Measurements from ENCODE around the gene SOX10. TPM values are rescaled to one million over a fixed set of nuclear protein-coding genes. Genes with fewer than 3 reads are reported as not detected.
"Not testable (repeated sequence)": the region's sequence is repeated elsewhere in the genome, so short reads cannot be mapped to it uniquely, and the experiment has no call there.

SOX10 gene
- total RNA-seq, 1 donor from 2014 or later = 5.1 TPM

DNA sequence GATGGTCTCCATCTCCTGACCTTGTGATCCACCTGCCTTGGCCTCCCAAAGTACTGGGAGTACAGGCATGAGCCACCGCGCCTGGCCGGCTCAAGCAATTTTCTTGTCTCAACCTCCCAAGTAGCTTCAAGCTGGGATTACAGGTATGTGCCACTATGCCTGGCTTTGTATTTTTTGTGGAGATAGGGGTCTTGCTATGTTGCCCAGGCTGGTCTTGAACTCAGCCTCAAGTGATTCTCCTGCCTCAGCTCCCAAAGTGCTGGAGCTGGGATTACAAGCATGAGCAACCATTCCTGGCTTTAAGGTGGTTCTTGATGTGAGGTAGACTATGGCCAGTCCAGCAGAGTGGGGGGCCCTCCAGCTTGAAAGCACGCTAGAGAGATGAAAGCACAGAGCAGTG is 23.3 kb downstream of the SOX10 start:
- no peak for DNase-seq (ENCODE audit: low spot score)

DNA sequence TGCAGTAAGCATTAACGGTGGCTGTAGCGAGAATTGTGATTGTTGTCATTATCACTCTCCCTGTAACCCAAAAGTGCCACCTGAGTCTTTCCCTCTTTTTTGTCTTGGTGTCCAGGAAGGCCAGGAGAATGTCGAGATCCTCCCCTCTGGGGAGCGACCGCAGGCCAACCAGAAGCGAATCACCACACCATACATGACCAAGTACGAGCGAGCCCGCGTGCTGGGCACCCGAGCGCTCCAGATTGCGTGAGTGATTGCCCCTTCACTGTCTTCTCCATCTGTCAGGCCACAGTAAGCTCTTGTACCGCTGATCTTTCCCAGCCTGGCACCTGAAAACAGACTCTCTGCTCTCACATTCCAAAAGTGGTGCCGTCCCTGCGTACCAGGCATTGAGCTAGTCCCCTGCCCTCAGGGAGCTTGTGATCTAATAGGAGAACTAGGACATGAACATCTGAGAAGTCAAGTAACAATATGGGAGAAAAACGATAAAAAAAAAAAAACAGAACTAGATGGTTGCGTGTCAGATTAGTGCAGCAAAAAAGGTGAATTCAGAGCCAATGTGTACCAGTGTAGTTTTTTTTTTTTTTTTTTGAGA is 25.0 kb downstream of the SOX10 start:
- no peak for DNase-seq (ENCODE audit: low spot score)

DNA sequence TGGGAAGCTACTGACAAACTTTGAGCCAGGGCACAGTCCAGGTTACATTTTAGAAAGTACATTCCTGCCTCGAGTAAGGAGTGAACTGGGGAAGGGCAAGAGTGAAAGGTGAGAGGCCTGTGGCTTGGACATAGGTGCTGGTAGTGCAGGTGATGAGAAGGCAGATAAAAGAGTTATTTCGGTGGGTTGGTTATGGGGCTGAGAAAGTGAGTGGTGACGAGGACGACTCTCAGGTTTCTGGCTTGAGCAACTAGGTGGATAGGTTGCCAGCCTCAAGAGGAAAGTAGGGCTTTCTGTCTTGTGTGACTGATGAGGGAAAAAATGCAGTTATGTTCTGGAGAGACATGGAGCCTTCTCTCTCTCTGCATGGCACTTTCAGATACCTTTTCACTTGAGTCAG is 27.1 kb downstream of the SOX10 start:
- DNase-seq (ENCODE audit: low spot score) = no peak

DNA sequence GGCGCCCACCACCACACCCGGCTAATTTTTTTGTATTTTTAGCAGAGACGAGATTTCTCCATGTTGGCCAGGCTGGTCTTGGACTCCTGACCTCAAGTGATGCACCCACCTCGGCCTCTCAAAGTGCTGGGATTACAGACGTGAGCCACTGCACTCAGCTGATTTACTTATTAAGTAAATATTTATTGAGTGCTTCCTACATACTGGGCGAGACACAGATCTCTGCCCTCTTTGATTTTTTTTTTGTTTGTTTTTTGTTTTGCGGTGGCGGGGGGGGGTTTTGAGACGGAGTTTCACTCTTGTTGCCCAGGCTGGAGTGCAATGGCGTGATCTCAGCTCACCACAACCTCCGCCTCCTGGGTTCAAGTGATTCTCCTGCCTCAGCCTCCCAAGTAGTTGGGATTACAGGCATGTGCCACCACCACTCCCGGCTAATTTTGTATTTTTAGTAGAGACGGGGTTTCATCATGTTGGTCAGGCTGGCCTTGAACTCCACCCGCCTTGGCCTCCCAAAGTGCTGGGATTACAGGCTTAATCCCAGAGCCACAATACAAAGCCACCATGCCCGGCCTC is 28.4 kb downstream of the SOX10 start:
- not testable (repeated sequence) for DNase-seq (ENCODE audit: low spot score)

DNA sequence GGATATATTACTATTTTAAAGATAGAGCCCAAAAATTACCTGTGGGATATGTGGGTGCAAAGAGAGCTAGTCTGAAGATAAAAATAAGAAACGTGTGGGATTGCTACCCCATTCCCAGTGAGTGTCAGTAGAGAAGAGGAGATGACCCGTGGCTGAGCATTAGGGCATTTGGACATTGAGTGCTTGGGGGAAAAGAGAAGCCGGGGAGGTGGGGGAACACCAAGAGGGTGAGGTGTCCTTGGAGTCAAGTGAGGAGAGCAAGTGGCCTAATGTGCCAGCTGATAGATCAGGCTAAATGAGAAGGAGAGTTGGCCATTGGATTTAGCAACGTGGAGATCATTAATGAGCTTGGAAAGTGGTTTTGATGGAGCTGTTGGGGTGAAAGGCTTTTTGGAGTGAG is 29.7 kb downstream of the SOX10 start:
- no peak for DNase-seq (ENCODE audit: low spot score)

DNA sequence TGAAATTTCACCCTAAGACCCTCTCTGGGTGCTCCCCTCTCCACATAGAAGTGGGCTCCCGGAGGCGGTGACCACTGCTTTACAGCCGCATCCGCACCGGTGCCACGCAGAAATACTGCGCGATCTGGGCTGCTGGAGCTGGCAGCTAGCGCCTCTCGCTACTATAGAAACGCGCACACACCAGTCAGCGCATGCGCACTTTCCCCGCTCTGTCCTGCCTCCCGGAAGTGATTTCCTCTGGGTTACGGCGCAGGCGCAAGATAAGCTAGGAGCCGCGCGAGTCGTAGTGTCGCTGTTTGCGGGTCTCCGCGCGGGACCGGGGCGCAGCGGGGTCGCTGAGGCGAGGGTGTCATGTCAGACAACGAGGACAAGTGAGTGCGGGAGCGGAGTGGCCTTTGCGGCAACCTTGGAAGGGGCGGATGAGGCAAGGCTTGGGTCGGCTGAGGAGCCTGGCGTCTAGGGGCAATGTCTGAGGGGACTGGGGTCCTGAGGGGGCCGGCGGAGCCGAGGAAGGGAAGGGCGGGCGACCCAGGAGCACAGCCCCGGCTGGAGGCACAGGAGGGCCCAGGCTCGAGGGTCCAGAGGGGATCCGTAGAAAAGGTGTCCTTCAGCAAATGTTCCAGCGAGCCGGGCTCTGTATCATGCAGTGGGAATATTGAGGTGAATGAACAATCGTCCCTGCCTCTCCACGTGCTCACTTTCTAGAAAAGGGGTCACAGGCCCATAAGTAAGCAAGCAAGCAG is 30.7 kb downstream of the SOX10 start, which contains the start of the genes C22orf23 and POLR2F:
Gene C22orf23 (minus strand): TSS at position 165 of the 743 bp plus-strand sequence. CDS start 452 bp downstream, outside the sequence.
Gene POLR2F (plus strand): TSS at position 263 of the 743 bp plus-strand sequence. CDS start 89 bp downstream, at position 352.
- peak; percentile 97 for DNase-seq (ENCODE audit: low spot score)

DNA sequence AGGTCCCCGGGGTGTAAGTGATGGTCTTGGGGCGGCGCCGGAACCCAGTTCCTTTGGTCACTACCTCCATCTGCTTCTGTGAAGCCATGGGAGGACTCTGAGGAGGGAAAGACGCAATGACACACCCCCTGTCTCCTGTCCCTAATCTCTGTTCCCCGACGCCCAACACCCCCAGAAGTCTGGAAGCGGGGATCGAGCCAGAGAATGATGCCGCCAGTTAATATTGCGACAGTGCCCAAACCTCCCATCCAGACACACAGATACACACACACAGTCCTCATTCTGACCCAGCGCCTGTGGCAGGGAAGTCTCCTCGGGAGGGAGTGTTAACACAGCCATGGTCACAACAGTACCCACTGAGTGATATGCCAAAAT is 31.3 kb downstream of the SOX10 start:
- no peak for DNase-seq (ENCODE audit: low spot score)

DNA sequence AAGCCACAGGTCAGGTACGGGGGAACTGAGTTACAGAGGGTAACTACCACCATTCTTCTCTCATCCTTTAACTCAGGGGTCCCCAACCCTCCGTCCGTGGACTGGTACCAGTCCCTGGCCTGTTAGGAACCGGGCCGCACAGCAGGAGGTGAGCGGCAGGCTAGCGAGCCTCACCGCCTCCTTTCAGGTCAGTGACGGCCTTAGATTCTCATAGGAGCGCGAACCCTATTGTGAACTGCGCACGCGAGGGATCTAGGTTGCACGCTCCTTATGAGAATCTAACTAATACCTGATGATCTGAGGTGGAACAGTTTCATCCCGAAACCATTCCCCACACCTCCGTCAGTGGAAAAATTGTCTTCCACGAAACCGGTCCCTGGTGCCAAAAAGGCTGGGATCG is 31.7 kb downstream of the SOX10 start:
- not testable (repeated sequence) for DNase-seq (ENCODE audit: low spot score)

DNA sequence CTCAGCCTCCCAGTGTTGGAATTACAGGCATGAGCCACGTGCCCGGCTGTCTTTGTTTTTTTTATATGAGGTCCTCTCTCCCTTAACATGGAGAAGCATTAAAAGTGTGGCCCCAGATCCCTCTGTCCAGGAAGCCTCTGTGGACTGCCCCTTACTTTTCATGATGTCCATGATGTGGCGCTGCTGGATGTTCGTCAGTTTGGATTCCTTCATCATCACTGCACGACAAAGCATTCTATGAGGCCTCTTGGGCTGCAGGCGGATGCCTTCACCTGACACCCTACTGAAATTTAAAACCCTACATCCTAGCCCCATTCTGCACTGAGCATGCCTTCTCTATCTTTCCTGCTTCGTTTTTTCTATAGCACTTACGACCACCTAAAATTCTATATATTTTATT is 33.0 kb downstream of the SOX10 start:
- DNase-seq (ENCODE audit: low spot score) = no peak

DNA sequence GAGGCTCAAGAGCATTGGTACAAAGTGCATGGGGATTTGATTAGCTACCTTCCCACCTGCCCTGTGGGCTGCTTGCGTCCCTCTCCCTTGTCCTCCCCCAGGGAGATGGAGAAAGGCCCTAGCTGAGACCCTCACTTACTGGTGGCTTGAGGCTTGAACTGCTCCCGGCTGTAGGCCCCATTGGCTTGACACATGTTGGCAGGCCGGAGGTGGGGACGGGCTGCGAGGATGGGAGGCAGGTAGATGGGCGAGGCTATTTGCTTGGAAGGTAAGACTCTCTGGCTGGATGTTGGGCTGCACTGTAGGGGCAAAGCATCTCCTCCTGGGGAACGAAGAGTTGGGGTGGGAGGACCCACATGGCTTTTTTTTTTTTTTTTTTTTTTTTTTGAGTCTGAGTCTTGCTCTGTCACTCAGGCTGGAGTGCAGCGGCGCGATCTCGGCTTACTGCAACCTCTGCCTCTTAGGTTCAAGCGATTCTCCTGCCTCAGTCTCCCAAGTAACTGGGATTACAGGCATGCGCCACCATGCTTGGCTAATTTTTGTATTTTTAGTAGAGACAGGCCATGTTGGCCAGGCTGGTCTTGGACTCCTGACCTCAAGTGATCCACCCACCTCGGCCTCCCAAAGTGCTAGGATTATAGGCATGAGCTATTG is 37.1 kb downstream of the SOX10 start:
- DNase-seq (ENCODE audit: low spot score) = not testable (repeated sequence)

DNA sequence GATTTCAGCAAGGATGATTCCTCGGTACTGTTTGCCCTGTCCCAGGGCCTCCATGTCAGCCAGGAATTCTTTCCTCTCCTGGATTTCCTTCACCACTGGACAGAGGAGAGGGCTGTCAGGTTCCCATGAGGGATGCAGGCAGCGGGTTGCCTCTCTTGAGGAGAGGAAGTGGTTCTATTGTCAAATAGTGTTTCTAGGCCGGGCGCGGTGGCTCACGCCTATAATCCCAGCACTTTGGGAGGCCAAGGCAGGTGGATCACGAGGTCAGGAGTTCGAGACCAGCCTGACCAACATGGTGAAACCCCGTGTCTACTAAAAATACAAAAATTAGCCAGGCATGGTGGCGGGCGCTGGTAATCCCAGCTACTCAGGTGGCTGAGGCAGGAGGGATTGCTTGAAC is 39.9 kb downstream of the SOX10 start:
- not testable (repeated sequence) for DNase-seq (ENCODE audit: low spot score)

DNA sequence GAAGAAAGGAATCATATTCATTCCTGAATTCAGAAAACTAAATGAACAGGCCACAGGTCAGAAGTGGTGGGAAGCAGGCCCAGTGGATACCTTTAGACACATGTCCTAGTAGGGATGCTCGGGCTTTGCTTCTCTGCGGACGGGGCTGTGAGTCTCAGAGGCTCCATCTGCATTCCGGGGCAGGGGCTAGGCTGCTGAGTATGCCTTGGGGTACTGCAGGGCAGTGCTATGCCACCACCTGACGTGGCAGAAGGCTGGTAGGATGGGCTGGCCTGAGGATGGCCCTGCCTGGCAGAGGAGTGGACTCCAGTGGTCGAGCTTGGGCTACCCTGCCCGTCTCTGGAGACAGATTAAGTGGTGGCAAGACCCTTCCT is 40.5 kb downstream of the SOX10 start:
- no peak for DNase-seq (ENCODE audit: low spot score)

DNA sequence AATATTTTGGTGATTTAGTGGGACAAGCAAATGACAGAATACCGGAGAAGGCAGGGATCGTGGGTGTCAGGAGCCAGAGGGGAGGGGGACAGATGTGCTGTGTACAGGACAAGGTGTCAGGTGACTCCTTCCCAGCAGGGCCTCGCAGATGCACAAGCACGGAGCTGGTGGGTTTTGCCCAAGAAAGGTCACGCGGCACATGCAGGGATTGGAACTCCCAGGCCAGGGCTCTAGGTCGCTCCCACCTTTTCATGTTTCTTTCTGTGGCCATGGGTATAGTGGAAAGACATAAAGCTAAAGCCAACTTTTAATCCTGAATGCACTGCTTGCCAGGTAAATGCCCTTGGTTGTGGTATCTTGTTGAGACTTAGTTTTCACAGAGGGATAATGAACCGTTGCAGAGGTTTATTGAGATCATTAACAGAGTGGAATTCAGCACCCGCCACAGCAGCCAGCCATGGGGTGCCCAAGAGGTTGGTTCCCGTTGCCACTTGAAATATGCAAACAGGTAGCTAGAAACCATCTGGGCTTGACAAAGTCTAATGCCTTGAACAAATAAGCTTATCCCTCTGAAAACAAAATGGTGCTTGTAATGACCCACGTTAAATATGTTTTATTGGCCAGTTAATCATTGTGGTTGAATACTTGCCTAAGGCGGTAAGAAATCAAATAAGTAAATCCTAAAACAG is 41.1 kb downstream of the SOX10 start:
- DNase-seq (ENCODE audit: low spot score) = no peak

DNA sequence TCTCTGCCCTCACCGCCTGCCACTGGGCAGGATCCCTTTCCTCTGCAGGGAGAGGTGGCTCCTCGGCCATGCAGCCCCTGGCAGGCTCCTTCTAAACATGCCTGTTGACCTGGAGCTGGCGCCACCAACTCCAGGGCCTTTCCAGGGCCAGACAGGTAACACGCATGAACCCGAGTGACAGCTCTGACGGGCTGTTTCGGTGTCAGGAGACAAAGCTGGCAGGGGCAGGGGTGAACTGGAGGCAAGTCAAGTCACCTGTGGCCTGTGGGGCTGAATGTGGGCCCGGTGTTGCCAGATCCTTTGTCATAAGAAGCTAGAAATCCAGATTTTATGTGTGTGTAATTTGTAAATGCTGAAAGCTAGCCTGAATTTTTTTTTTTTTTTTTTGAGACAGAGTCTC is 42.2 kb downstream of the SOX10 start:
- no peak for DNase-seq (ENCODE audit: low spot score)

DNA sequence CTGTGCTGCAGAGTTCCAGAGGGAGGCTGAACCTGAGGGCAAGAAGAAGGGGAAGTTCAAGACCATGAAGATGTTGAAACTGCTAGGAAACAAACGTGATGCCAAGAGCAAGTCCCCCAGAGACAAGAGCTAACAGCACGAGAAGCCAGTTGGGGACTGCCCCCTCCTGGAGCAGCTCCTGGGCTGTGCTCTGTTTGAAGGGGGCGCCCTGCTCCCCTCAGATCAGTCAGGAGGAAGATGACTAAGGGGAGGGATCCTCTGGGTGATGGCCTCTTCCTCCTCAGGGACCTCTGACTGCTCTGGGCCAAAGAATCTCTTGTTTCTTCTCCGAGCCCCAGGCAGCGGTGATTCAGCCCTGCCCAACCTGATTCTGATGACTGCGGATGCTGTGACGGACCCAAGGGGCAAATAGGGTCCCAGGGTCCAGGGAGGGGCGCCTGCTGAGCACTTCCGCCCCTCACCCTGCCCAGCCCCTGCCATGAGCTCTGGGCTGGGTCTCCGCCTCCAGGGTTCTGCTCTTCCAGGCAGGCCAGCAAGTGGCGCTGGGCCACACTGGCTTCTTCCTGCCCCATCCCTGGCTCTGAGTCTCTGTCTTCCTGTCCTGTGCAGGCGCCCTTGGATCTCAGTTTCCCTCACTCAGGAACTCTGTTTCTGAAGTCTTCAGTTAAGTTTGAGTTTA is 43.5 kb downstream of the SOX10 start:
- DNase-seq (ENCODE audit: low spot score) = no peak

DNA sequence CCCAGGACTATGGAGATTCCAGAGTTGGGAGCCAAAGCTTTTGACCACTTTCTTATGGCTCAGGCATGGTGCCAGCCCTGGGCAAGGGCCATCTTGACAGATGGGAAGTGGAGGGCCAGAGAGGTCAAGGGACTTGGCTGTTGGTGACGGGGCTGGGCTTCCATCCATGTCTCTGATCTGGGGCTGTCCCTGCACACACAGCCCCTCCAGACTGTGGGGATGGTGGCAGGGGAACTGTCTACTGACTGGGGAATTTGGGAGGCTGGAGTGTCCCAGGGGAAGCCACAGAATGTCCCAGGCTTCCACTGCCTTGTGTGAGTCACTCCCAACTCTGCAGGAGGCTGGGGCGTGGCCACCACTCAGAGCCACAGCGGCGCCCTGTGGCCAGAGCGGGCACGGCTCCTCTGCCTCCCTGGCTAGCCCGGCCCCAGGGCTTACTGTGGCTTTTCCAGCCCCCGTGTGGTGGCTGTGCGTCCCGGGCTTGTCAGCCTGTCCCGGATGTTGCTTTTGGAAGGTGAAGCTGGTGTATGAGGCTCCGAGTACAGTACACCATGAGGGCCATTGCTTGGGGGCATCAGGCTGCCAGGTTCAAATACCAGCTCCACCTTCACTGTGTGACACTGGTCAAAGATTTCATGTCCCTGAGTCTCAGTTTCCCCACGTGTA is 50.5 kb downstream of the SOX10 start:
- DNase-seq (ENCODE audit: low spot score) = peak; percentile 87

DNA sequence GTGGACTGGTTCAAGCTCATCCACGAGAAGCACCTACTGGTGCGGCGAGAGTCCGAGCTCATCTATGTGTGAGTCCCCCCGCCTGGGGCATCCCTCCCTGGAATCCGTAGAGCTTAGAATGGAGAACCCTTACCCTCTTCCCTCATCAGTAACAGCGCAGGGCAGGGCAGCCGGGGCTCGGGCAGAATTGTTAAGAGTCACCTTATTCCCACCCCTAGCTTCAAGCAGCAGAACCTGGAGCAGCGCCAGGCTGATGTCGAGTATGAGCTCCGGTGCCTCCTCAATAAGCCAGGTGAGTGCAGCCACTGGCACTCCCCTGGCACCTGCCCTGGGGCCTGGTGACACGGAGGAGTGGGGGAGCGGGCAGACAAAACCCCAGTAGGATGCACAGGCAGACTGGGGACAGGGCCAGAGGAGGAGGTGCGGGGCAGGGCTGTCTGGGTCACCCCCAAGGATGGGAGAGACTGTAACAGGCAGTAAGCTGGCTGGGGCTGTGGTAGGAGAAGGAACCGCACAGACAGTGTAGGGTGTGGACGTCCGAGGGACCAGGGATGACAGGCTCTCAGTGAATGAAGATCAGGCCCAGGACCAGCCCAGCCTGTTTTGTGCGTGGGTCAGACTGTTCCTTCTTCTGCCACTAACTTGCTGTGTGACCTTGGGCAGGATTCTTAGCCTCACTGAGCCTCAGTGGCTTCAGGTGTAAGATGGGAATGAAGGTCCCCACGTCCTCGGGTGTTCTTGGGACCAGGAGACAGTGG is 51.4 kb downstream of the SOX10 start:
- DNase-seq (ENCODE audit: low spot score) = no peak

DNA sequence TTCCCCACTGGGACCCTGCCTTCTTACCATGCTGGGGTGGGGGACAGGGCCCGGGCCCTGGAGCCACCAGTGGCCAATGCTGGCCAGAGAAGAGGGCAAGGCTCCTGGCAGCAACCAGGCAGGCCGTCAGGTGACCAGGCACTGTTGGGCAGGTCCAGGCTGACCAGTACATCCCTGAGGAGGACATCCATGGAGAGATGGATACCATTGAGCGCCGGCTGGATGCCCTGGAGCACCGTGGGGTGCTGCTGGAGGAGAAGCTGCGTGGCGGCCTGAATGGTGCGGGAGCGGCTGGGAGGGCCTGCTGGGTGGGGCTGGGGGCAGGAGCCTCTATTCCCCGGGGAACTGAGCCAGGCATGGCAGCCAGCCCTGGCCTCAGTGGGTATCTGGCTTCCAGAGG is 52.0 kb downstream of the SOX10 start:
- DNase-seq (ENCODE audit: low spot score) = no peak

DNA sequence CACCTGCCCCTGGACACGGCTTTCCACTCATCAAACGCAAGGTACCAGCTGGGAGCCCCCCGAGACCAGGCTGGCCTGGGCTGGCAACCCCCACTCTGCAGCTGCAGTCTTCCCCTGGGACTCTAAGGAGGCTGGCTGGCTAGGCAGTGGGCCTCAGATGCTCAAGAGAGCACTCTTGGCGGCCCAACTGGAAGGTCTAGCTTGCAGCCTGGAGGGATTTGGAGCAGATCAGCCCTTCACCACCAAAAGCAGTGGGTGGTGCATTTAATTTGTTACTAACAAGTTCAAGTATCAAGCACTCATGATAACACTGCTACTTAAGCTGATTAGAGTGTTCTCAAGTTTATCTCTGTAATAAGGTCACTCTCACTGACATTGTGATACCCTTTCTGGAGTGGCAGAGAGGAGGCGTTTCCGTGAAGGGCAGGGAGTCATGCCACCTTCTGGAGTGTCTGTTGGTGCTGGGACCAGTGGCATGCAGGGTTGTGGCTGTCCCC is 52.4 kb downstream of the SOX10 start:
- DNase-seq (ENCODE audit: low spot score) = no peak

DNA sequence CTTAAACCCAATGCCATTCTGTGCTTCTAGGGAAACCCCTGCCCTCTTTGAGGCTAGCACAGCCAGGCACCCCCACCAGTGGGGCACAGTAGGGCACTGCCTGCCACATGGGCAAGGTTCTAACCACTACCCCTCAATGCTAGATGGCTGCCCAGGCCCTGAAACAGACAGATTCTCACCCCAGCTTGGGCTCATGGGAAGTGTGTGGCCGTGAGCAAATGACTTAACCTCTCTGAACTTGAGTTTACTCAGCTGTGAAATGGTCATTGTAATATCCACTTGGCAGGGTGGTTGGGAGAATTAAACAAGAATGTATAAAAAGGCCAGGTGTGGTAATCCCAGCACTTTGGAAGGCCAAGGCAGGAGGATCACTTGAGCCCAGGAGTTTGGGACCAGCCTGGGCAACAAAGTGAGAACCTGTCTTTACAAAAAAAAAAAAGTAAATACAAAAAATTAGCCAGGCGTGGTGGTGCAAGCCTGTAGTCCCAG is 53.4 kb downstream of the SOX10 start:
- DNase-seq (ENCODE audit: low spot score) = no peak
